CD4-positive, alpha-beta T cell treated with Interleukin-4 for 4 hours (primary cell): Measurements from ENCODE around the gene MIB2.
A peak's percentile ranks its signal among the peaks of the same experiment; 100 is the strongest.
"Not testable (repeated sequence)": the region's sequence is repeated elsewhere in the genome, so short reads cannot be mapped to it uniquely, and the experiment has no call there.

Experiments used
- DNase-seq: peaks from one replicate; pipeline ENCODE4 v3.0.0-alpha.2; 2020

Gene MIB2

DNA sequence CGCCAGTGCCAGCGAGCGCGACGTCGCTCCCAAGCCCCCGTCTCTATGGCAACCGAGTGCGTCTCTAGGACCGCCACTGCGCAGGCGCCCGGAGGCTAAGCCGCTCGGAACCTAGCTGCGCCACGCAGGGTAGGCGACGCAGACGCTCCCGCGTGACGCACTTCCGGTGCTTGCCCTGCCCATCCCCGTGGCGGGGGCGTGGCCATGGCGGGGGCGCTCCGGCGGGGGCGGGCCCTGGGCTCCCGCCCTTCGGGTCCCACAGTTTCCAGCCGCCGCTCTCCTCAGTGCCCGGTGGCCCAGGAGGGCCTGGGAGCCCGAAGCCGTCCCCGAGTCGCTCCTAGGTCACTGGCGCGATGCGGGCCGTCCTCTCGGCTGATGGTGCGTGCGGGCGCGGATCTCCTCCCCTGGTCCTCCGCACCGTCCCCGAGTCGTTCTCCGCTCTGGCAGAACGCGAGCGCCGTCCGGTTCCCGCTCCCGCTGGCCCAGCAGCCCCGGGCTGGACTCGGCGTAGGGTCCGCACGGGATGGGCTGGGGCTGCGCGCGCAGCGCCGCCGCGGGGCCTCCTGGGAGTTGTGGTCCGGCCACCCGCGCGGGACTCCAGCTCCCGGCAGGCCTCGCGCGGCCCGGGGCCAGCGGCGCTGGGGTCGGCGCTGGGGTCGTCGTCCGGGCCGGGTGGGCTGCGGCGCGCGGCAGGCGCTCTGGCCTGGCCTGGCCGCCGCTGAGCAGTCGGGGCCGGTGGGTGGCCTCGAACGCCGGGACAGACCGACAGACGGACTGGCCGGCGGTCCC is at the start of gene MIB2:
TSS of gene MIB2 (plus strand) at position 245 of the 789 bp plus-strand sequence. CDS start 7,953 bp downstream, outside the sequence.
- peak; percentile 98 for DNase-seq

DNA sequence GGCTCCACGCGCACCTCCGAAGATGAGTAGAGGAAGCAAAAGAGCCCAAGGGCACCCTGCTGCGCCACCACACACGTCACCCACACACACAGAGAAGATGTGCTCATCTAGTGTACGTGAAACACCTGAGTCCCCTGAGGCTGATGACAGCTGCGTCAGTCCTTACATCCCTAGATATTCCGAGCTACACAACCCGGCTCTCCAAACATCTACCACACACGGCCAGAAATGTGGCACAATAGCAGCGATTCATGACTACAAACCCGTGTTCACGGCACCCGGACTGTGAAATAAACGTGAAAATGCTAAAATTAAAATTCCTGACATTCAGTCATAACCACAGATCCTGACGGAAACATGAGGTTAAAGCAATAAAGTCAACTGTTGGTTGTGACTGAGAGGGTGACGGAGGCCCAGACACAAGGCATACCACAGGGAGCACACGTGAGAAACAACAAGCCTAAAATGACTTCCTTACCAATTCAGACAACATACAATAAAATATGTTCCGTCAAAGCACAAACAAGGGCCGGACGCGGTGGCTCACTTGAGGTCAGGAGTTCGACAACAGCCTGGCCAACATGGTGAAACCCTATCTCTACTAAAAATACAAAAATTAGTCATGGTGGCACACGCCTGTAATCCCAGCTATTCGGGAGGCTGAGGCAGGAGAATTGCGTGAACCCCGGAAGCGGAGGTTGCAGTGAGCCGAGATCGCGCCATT is 48.0 kb upstream of the MIB2 start:
- no peak for DNase-seq

- no peak for DNase-seq
Measured at GRCh38 chr1:1567891-1568291, 47.4 kb upstream of the MIB2 start.

DNA sequence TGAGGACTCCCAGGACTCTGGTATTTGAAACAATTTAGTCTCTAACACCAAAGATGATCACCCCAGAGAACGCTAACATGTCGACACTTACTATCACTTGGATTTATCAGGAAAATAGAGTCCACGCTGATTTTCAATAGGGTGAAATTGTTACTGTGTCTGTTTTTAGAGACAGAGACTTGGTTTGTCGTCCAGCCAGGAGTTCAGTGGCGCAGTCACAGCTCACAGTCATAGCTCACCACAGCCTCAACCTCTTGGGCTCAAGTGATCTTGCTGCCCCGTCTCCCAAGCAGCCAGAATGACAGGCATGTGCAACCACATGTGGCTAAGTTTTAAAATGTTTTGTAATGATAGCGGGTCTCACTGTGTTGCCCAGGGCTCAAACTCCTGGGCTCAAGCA is 46.0 kb upstream of the MIB2 start:
- DNase-seq, result no peak

- DNase-seq, result peak; percentile 51
Measured at GRCh38 chr1:1573843-1574720, 41.2 kb upstream of the MIB2 start.

DNA sequence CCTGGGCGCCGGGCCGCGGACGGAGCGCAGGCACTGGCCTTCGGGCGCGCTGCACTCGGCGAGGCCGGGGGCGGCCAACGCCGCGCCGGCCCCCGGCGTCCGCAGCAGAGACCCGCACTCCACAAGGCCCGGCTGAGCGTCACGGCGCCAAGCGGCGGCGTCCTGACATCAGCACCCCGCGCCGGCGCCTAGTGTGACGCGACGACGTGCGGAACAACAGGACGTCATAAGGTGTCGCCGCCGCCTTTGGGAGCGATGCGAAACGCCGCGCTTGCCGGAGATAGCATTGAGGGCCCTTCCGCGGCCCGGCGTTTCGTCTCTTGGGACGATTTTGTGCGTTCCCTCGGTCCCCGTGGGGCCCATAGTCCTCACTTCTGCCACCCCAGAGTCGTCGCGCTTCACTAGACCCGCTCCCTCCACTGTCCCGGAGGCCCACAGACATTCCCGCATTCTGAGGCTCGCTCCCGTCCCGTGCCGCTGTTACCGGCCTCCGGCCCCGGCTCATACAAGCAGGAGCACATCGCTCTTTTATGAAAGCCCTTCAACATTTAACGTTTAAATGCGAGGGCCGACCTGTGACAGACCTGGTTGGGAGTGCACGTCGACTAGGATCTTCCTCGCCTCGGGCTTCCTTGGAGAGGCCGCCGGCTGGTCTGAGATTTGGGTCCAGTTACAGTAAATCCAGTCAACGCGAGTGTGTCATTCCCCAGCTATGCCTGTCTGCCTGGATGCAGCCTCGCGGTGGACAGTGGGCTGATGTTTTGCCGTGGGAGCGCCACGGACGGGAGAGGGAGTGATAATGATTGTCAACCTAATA is 40.4 kb upstream of the MIB2 start, which contains the start of gene SSU72:
TSS of gene SSU72 (minus strand) at position 143 of the 817 bp plus-strand sequence. CDS start 306 bp downstream, outside the sequence.
- DNase-seq, result peak; percentile 89

DNA sequence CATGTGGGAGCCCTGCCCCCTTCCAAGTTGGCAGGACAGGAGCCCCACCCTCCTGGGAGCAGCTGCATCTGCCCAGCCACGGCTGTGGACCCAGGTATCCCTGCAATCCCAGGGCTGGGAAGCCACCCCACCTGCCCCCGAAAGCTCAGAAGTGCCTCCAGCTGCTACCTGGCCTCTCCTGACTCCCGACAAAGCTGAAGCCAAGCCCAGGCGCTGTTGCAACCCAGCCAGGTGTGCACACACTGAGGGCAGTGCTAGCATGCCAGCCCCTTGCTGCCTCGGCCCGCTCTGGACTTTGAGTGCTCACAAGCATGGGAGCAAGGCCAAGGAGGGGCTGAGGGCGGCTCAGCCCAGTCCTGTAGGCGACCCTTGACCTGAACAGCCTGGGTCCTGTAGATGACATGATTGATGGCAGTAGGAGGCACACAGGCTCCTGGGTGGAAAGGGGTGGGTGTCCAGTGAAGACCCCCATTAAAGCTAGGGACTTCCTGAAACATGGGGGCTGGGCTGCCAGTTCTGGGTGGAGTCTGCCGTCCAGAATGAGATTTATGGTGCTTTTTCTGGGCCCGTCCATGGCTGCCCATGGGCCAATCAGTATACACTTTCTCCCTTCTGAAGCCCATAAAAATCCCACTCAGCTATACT is 37.8 kb upstream of the MIB2 start:
- DNase-seq, result no peak

GRCh38 chr1:1578371-1578940 is 36.8 kb upstream of the MIB2 start:
- no peak for DNase-seq

- DNase-seq, result no peak
Measured at GRCh38 chr1:1582585-1583346, 32.5 kb upstream of the MIB2 start.

- no peak for DNase-seq
Measured at GRCh38 chr1:1583347-1584010, 31.8 kb upstream of the MIB2 start.

- DNase-seq, result no peak
Measured at GRCh38 chr1:1591452-1591851, 23.8 kb upstream of the MIB2 start.

DNA sequence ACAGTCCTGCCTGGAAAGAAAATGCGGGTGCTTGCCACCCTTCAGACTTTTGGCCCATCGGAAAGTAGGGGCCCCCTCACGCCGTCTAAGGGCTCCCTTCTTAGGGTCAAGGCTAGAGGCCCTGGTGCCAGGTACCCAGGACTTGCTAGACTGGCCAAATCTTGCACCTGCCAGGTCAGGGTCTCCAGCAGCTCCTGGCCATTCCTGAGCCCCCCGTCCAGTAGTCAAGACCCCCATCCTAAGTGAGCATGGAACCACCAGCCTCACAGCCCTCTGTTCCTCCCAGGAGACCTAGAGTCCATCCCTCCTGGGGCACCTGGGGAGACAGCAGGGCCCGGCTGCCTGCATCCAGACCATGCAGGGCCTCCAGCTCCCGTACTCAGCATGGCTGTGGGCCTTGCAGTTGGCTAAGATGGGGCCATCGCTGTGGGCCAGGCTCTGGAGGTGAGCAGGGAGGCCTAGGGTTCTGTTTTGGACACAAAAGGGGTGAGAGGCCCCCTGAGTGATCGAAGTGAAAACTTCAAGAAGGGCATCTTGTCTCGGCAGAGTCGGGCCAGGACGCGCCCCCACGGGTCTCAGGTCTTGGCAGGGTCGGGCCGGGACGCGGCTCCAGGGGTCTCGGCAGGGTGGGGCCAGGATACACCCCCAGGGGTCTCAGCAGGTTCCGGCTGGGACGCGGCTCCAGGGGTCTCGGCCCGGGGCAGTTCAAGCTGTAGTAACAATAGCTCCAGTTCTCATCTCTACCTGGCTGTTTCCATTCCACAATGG is 21.3 kb upstream of the MIB2 start:
- DNase-seq, result no peak

DNA sequence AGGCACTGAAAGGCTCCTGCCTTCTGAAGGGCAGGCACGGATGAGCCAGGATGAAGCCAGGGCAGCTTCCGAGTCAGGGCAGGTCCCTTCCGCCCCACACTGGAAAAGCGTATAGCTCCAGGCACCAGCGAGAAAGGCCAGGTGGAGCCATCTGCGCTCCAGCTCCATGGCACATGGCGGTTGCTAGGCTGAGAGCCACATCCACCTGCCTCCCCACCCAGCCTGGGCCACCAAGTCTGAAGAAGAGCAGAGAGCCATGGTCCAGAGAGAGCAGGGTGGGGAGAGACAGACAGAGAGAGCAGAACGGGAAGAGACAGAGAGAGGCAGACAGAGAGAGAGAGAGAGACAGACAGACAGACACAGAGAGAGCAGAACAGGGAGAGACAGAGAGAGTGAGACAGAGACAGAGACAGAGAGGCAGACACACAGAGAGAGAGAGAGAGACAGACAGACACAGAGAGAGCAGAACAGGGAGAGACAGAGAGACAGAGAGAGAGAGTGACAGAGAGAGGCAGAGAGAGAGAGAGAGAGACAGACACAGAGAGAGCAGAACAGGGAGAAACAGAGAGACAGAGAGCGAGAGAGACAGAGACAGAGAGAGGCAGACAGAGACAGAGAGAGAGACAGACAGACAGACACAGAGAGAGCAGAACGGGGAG is 20.6 kb upstream of the MIB2 start:
- no peak for DNase-seq

DNA sequence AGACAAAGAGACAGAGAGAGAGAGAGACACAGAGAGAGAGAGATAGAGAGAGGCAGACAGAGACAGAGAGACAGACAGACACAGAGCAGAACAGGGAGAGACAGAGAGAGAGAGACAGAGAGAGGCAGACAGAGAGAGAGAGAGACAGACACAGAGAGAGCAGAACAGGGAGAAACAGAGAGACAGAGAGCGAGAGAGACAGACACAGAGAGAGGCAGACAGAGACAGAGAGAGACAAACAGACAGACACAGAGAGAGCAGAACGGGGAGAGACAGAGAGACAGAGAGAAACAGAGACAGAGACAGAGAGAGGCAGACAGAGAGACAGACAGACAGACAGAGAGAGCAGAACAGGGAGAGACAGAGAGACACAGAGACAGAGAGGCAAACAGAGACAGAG is 20.0 kb upstream of the MIB2 start:
- not testable (repeated sequence) for DNase-seq

- DNase-seq, result no peak
Measured at GRCh38 chr1:1596493-1597274, 18.6 kb upstream of the MIB2 start.

DNA sequence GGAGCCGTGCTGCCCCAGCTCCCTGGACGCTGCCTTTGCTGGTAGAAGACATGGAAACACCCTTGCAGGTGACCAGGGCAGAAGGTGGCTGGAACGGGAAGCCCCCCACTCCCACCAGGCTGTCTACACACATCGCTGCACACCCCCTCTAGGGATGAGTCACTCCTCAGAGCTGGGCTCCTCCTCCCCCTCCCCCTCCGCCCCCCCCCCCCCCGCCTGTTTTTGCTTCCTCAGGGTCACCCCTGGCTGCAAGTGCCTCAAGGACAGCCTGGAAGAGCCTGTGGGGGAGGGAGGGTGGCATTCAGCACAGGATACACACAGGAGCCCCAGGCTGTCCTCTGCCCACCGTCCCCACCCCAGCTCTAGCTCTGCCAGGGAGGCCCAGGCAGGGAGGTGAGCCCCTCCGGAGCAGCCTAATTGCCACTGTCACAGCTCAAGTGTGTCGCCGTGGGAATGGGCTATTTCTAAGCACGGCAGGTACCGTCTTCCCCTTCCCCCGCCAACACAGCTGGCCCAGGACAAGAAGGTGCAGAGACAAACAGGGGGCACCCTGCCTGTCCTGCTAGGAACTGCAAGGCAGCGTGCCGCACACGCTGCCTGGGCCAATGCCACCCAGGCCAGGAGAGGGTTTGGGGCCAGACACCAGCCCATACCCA is 17.9 kb upstream of the MIB2 start:
- DNase-seq, result no peak

- DNase-seq, result no peak
Measured at GRCh38 chr1:1598051-1598719, 17.1 kb upstream of the MIB2 start.
